ENCODE results near the gene LKAAEAR1. TPM values are rescaled to one million over a fixed set of nuclear protein-coding genes. Genes with fewer than 3 reads are reported as not detected.

LKAAEAR1 gene
- total RNA-seq, 1 donor from 2014 or later: not detected

DNA sequence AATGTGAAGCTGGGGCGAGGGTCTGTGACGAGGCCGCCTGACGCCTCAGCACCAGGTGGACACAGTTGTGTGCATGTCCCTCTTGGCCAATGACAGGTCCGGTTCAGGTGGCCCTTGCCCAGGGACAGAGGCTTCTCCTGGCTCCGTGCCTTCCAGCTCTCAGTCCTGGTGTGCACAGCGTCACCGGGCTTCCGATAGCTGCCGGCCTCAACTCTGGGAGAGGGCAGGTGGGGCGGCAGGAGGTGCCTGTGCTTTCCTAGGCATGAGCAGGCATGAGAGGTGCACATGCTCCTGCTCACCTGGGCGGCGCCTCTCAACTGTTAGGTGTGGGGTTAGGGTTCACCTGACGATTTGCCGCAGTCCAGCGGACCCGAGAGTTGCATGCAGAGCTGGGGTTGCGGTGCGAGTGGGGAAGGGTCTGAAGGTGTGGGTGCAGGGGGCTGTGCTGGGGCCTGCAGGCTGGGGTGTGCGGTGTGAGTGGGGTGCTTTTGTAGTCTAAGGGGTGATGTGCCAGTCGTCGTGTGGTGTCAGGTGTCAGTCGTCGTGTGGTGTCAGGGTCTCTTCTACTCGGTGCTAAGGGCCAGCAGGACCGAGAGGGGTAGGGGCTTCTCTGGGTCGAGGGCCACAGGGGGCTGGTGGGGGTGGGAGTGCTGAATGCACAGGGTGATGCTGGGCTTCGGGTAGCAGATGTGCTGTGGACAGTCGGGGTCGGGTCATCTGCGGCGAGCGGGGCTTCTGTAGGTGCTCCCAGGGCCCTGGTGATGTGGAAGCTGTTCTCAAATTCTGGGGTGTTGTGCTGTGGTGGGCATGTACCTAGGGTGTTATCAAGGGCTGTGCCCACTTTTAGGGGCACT lies 31.0 kb downstream of the LKAAEAR1 start:
- no peaks in the 10 kb centered on the region for H3K9me3 Mint-ChIP-seq (ENCODE audit: unreplicated experiment)
- peaks cover 10% of the 10 kb centered on the region for H3K27me3 Mint-ChIP-seq (ENCODE audit: unreplicated experiment)
- H3K27ac Mint-ChIP-seq (ENCODE audit: unreplicated experiment): peak overlapping the region; percentile 81
- H3K4me1 Mint-ChIP-seq (ENCODE audit: unreplicated experiment): peaks cover 40% of the 10 kb centered on the region
- H3K36me3 Mint-ChIP-seq (ENCODE audit: low read depth, unreplicated experiment): no peaks in the 10 kb centered on the region
- no peak for DNase-seq (ENCODE audit: low spot score)
- peak overlapping the region; percentile 72 for H3K4me3 Mint-ChIP-seq (ENCODE audit: unreplicated experiment)
- TF ChIP-seq CTCF (IDR thresholded peaks at IDR 0.05; ENCODE audit: unreplicated experiment): no peak

- DNase-seq (ENCODE audit: low spot score): no peak
- no peak overlapping the region for H3K27ac Mint-ChIP-seq (ENCODE audit: unreplicated experiment)
- TF ChIP-seq CTCF (IDR thresholded peaks at IDR 0.05; ENCODE audit: unreplicated experiment): no peak
- H3K4me1 Mint-ChIP-seq (ENCODE audit: unreplicated experiment): peaks cover 37% of the 10 kb centered on the region
- peaks cover 7% of the 10 kb centered on the region for H3K36me3 Mint-ChIP-seq (ENCODE audit: low read depth, unreplicated experiment)
- H3K9me3 Mint-ChIP-seq (ENCODE audit: unreplicated experiment): no peaks in the 10 kb centered on the region
- peaks cover 10% of the 10 kb centered on the region for H3K27me3 Mint-ChIP-seq (ENCODE audit: unreplicated experiment)
- no peak overlapping the region for H3K4me3 Mint-ChIP-seq (ENCODE audit: unreplicated experiment)
Observed at GRCh38 chr20:64052326-64052722, 31.9 kb downstream of the LKAAEAR1 start.

GRCh38 chr20:64051561-64052325 lies 32.5 kb downstream of the LKAAEAR1 start:
- DNase-seq (ENCODE audit: low spot score): no peak
- TF ChIP-seq CTCF (IDR thresholded peaks at IDR 0.05; ENCODE audit: unreplicated experiment): no peak
- no peak overlapping the region for H3K4me3 Mint-ChIP-seq (ENCODE audit: unreplicated experiment)
- peaks cover 12% of the 10 kb centered on the region for H3K27me3 Mint-ChIP-seq (ENCODE audit: unreplicated experiment)
- H3K4me1 Mint-ChIP-seq (ENCODE audit: unreplicated experiment): peaks cover 40% of the 10 kb centered on the region
- no peaks in the 10 kb centered on the region for H3K9me3 Mint-ChIP-seq (ENCODE audit: unreplicated experiment)
- peaks cover 13% of the 10 kb centered on the region for H3K36me3 Mint-ChIP-seq (ENCODE audit: low read depth, unreplicated experiment)
- no peak overlapping the region for H3K27ac Mint-ChIP-seq (ENCODE audit: unreplicated experiment)

- TF ChIP-seq CTCF (IDR thresholded peaks at IDR 0.05; ENCODE audit: unreplicated experiment): no peak
- Mint-ChIP-seq H3K4me1 (ENCODE audit: unreplicated experiment) (peaks cover 47% of the 10 kb centered on the region), H3K4me3 (ENCODE audit: unreplicated experiment) (no peak overlapping the region), H3K27me3 (ENCODE audit: unreplicated experiment) (peaks cover 17% of the 10 kb centered on the region), H3K27ac (ENCODE audit: unreplicated experiment) (no peak overlapping the region), H3K36me3 (ENCODE audit: low read depth, unreplicated experiment) (peaks cover 20% of the 10 kb centered on the region), H3K9me3 (ENCODE audit: unreplicated experiment) (no peaks in the 10 kb centered on the region)
- no peak for DNase-seq (ENCODE audit: low spot score)
Observed at GRCh38 chr20:64051033-64051452, 33.2 kb downstream of the LKAAEAR1 start.
